ENCODE data around the gene WBP1L. TPM values are rescaled to one million over a fixed set of nuclear protein-coding genes. Genes with fewer than 3 reads are reported as not detected.

WBP1L gene
- total and polyA plus RNA-seq, 2 of the 13 experiments (the other 11 are each of a cell fraction or from before 2014, with no cell fraction given): 8.3 to 12.3 TPM

DNA sequence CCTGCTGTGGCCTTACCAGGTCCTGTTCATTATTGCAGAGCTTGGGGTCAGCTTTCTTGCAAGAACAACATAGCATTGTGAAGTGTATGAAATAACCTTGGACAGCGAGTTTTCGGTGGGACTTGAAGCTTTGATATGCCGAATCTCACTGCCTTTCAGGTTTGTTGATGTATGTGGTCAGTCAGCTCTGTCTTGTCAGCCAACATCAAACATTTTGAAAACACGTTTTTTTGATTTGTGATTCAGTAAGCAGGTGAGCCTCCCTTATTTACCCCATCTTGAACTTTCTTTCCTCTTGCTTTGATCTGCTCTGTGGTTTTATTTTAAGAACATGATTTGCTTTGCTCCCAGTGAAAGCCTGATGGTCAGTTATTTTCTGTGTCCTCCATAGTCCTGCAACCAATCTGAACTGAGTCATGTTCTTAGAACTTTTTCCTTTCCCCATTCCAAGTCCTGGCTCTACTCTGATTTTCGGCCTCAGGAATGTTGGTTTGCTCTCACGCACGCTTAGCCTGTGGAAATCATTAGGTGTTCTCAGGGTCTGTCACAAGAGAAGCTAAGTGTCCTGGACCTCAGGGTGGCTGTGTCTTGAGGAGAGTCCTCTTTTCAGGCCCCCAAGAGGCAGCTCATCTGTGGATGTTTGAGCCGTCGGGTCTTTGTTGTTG, 8.7 kb downstream of the WBP1L start:
- FAIRE-seq (no peak), ATAC-seq (no peak), DNase-seq (ENCODE audit: low spot score) (peak; percentile 51)
- POLR2A ChIA-PET: interaction anchor here (0.9 to 1.7 kb wide), 5 partner anchors 9 to 61 kb away, joined by 3 to 6 read pairs (median 4); partner anchors contain the start of genes ARL3, SFXN2 and WBP1L
- Histone ChIP-seq H2AFZ (ENCODE audit: low read length) (no peak overlapping the region), H3K4me1 (ENCODE audit: insufficient read depth, low read length) (peaks cover 27% of the 10 kb centered on the region), H3K27me3 (ENCODE audit: control insufficient read depth in 1 of 2, insufficient read depth in 2 of 2, low read length in 2 of 2) (no peaks in the 10 kb centered on the region), H3K9ac (ENCODE audit: insufficient read depth, low read depth, low read length) (no peak overlapping the region), H3K4me3 (replicated peaks in 1 of 3; ENCODE audit: insufficient read depth in 1 of 3, low read depth in 2 of 3, low read length in 3 of 3) (no peak overlapping the region), H4K20me1 (ENCODE audit: insufficient read depth, low read length) (no peaks in the 10 kb centered on the region), H3K9me3 (ENCODE audit: low read length) (no peaks in the 10 kb centered on the region), H3K4me2 (ENCODE audit: low read depth, low read length) (no peak overlapping the region), H3K27ac (ENCODE audit: extremely low read length, insufficient read depth, low read length) (no peak overlapping the region), H3K36me3 (replicated peaks in 1 of 2; ENCODE audit: control insufficient read depth in 1 of 2, insufficient read depth in 2 of 2, low read length in 2 of 2) (no peaks in the 10 kb centered on the region), H3K79me2 (ENCODE audit: insufficient read depth, low read length) (peaks cover 6% of the 10 kb centered on the region)
- WGBS (ENCODE audit: low lambda C conversion rate): 82% methylated on average over 9 of the region's 9 CpGs
- in situ Hi-C loops (cut with HindIII; ENCODE audit: extremely low pct_ligation_motif_present, low pct_unique_long_range_greater_than_20kb): no loop called here
- intact Hi-C loops (cut with micrococcal nuclease; ENCODE audit: unreplicated experiment): no loop called here
- BruUV-seq (replicated peaks): no TSS peak
- CTCF ChIA-PET (ENCODE audit: low intra/inter-chr PET ratio, low total read pairs): interaction anchor here (1.4 kb wide), 1 partner anchor 149 kb away, joined by 4 read pairs; no protein-coding TSS in a partner anchor
- TF ChIP-seq TCF7 (IDR thresholded peaks at IDR 0.05; ENCODE audit: low read depth): peak; percentile 40; the same call in 1 of the 2 replicates
- TF ChIP-seq PHF20 (CRISPR knock-in tag; IDR thresholded peaks at IDR 0.05): no peak

DNA sequence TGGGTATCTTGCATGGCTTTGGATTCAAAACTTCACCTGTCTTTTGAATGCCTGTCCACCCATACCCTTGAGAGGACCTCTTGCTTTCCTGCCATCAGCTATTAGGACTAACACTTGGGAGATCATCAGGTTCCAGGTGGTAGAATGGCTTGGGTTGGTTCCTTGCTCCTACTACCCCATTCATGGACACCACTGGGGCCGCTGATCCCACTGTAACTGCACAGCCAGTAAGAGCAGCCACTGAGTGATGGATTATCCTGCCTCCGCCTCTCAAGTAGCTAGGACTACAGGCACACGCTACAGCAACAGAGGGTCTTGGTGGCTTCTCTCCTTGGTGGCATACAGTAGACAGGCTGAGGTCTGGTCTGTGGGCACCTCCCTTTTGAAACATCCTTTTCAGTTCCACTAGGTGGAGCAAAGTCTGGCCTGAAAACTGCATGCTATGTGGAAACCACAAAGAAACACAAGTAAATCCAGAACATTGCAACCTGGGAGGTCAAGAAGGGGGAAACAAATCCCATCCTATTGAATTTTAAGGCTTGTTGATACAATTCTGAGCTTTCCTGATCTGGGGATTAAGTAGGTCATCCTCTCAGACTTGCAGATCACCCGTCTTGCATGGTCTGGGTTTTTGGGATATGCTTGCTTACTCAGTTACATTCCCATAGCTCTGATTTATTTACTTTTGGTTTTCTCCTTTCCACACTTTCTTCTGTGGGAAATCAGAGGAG, 9.4 kb downstream of the WBP1L start:
- Histone ChIP-seq H3K9me3 (ENCODE audit: low read length) (no peaks in the 10 kb centered on the region), H4K20me1 (ENCODE audit: insufficient read depth, low read length) (no peaks in the 10 kb centered on the region), H3K4me1 (ENCODE audit: insufficient read depth, low read length) (peaks cover 31% of the 10 kb centered on the region), H3K27ac (ENCODE audit: extremely low read length, insufficient read depth, low read length) (no peak overlapping the region), H3K36me3 (replicated peaks in 1 of 2; ENCODE audit: control insufficient read depth in 1 of 2, insufficient read depth in 2 of 2, low read length in 2 of 2) (no peaks in the 10 kb centered on the region), H2AFZ (ENCODE audit: low read length) (no peak overlapping the region), H3K79me2 (ENCODE audit: insufficient read depth, low read length) (peaks cover 6% of the 10 kb centered on the region), H3K27me3 (ENCODE audit: control insufficient read depth in 1 of 2, insufficient read depth in 2 of 2, low read length in 2 of 2) (no peaks in the 10 kb centered on the region), H3K9ac (ENCODE audit: insufficient read depth, low read depth, low read length) (no peak overlapping the region), H3K4me2 (ENCODE audit: low read depth, low read length) (no peak overlapping the region), H3K4me3 (replicated peaks in 1 of 3; ENCODE audit: insufficient read depth in 1 of 3, low read depth in 2 of 3, low read length in 3 of 3) (no peak overlapping the region)
- ATAC-seq: peak; percentile 96
- in situ Hi-C loops (cut with HindIII; ENCODE audit: extremely low pct_ligation_motif_present, low pct_unique_long_range_greater_than_20kb) (no loop called here), intact Hi-C loops (cut with micrococcal nuclease; ENCODE audit: unreplicated experiment) (loop anchor here (1.0 kb wide), 1 partner anchor 62 kb away; no protein-coding TSS in a partner anchor)
- CTCF ChIA-PET (ENCODE audit: low intra/inter-chr PET ratio, low total read pairs): interaction anchor here (1.4 kb wide), 1 partner anchor 149 kb away, joined by 4 read pairs; no protein-coding TSS in a partner anchor
- POLR2A ChIA-PET: interaction anchor here (1.5 to 1.7 kb wide), 2 partner anchors 16 to 61 kb away, joined by 3 to 4 read pairs; no protein-coding TSS in a partner anchor
- DNase-seq (ENCODE audit: low spot score): peak; percentile 63
- WGBS (ENCODE audit: low lambda C conversion rate): 85% methylated on average over 4 of the region's 4 CpGs
- FAIRE-seq: peak; percentile 83
- BruUV-seq (replicated peaks): no TSS peak
- no peak for TF ChIP-seq ZSCAN21 (CRISPR knock-in tag; IDR thresholded peaks at IDR 0.05; ENCODE audit: borderline replicate concordance)
- TF ChIP-seq, protein P1, sequence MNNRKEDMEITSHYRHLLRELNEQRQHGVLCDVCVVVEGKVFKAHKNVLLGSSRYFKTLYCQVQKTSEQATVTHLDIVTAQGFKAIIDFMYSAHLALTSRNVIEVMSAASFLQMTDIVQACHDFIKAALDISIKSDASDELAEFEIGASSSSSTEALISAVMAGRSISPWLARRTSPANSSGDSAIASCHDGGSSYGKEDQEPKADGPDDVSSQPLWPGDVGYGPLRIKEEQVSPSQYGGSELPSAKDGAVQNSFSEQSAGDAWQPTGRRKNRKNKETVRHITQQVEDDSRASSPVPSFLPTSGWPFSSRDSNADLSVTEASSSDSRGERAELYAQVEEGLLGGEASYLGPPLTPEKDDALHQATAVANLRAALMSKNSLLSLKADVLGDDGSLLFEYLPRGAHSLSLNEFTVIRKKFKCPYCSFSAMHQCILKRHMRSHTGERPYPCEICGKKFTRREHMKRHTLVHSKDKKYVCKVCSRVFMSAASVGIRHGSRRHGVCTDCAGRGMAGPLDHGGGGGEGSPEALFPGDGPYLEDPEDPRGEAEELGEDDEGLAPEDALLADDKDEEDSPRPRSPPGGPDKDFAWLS (CRISPR knock-in tag; IDR thresholded peaks at IDR 0.05; ENCODE audit: borderline replicate concordance): no peak
- TF ChIP-seq KAT8 (CRISPR knock-in tag; IDR thresholded peaks at IDR 0.05): no peak
- TF ChIP-seq, protein P2, sequence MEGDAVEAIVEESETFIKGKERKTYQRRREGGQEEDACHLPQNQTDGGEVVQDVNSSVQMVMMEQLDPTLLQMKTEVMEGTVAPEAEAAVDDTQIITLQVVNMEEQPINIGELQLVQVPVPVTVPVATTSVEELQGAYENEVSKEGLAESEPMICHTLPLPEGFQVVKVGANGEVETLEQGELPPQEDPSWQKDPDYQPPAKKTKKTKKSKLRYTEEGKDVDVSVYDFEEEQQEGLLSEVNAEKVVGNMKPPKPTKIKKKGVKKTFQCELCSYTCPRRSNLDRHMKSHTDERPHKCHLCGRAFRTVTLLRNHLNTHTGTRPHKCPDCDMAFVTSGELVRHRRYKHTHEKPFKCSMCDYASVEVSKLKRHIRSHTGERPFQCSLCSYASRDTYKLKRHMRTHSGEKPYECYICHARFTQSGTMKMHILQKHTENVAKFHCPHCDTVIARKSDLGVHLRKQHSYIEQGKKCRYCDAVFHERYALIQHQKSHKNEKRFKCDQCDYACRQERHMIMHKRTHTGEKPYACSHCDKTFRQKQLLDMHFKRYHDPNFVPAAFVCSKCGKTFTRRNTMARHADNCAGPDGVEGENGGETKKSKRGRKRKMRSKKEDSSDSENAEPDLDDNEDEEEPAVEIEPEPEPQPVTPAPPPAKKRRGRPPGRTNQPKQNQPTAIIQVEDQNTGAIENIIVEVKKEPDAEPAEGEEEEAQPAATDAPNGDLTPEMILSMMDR (CRISPR knock-in tag; IDR thresholded peaks at IDR 0.05): peak; percentile 75
